ENCODE results near the gene RALGPS2. TPM values are rescaled to one million over a fixed set of nuclear protein-coding genes. Genes with fewer than 3 reads are reported as not detected.

RALGPS2 gene
- polyA plus RNA-seq, 3 donors: 2.0 to 4.2 (median 2.3) TPM

DNA sequence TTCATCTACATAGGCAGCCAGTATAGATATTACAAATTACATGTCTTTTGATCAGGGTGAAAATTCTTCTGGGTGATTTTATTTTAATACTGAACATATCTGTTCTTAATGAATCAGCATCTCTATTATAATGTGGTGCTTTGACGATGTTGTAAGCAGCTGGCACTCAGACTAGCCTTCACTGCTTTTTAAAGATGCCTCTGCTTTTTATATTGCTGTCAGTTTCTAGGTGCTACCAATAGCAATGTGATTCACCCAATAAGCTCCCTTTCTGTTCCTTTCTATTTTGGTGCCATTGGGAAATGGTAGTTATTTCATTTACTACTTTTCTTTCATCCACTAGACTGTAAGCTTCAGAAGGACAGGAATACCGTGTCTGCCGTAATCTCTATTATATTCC is 156.9 kb downstream of the RALGPS2 start:
- Mint-ChIP-seq H3K27me3 (ENCODE audit: low read depth in 3 of 3) (no peaks in the 10 kb centered on the region), H3K27ac (no peak overlapping the region), H3K4me3 (no peak overlapping the region), H3K9me3 (no peaks in the 10 kb centered on the region), H3K4me1 (no peaks in the 10 kb centered on the region), H3K36me3 (peaks cover 13 to 25% of the 10 kb centered on the region in 2 donors)
- Histone ChIP-seq H3K4me2 (replicated peaks; ENCODE audit: extremely low read depth, low read length, poor library complexity, severe bottlenecking) (no peak overlapping the region), H2AFZ (ENCODE audit: insufficient read depth, low read depth, low read length, poor library complexity, severe bottlenecking) (no peak overlapping the region), H3K36me3 (replicated peaks in 1 of 2; ENCODE audit: control insufficient read depth in 1 of 2, insufficient read depth in 2 of 2, low read length in 2 of 2) (peaks cover 0 to 6% of the 10 kb centered on the region in 2 donors), H3K27ac (ENCODE audit: low read depth in 1 of 2, low read length in 2 of 2) (no peak overlapping the region), H3K79me2 (ENCODE audit: insufficient read depth, low read length) (no peaks in the 10 kb centered on the region), H3K4me1 (ENCODE audit: control insufficient read depth in 1 of 2, insufficient read depth in 2 of 2, low read length in 2 of 2) (no peaks in the 10 kb centered on the region), H3K4me3 (replicated peaks in 1 of 3; ENCODE audit: low read depth in 2 of 3, low read length in 3 of 3) (no peak overlapping the region), H4K20me1 (ENCODE audit: insufficient read depth, low read length) (no peaks in the 10 kb centered on the region), H3K9ac (ENCODE audit: insufficient read depth, low read length, poor library complexity, severe bottlenecking) (no peak overlapping the region), H3K9me3 (replicated peaks in 1 of 2; ENCODE audit: control insufficient read depth in 1 of 2, insufficient read depth in 1 of 2, low read length in 2 of 2) (no peaks in the 10 kb centered on the region), H3K27me3 (ENCODE audit: control insufficient read depth in 2 of 2, insufficient read depth in 2 of 2, low read length in 2 of 2) (no peaks in the 10 kb centered on the region)
- no peak for DNase-seq
- TF ChIP-seq, protein P1, sequence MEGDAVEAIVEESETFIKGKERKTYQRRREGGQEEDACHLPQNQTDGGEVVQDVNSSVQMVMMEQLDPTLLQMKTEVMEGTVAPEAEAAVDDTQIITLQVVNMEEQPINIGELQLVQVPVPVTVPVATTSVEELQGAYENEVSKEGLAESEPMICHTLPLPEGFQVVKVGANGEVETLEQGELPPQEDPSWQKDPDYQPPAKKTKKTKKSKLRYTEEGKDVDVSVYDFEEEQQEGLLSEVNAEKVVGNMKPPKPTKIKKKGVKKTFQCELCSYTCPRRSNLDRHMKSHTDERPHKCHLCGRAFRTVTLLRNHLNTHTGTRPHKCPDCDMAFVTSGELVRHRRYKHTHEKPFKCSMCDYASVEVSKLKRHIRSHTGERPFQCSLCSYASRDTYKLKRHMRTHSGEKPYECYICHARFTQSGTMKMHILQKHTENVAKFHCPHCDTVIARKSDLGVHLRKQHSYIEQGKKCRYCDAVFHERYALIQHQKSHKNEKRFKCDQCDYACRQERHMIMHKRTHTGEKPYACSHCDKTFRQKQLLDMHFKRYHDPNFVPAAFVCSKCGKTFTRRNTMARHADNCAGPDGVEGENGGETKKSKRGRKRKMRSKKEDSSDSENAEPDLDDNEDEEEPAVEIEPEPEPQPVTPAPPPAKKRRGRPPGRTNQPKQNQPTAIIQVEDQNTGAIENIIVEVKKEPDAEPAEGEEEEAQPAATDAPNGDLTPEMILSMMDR (IDR thresholded peaks at IDR 0.05): no peak
- intact Hi-C loops (cut with micrococcal nuclease): no loop called here
- WGBS (ENCODE audit: insufficient coverage): no CpG with 5 or more reads among the region's 3 CpGs

DNA sequence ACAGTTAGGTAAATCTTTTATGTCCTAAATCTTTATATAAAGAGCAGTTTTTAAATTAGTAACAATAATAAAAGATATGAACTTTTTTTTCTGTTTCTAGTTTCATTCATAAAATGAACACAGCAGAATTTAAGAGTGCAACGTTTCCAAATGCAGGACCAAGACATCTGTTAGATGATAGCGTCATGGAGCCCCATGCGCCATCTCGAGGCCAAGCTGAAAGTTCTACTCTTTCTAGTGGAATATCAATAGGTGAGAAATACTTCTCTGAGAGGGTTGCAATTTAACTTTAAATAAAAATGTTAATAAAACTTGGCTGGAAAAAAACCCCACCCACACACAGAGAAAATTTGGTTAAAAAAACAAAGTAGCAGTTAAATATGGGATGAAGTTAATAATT is 160.8 kb downstream of the RALGPS2 start:
- Histone ChIP-seq H3K36me3 (replicated peaks in 1 of 2; ENCODE audit: control insufficient read depth in 1 of 2, insufficient read depth in 2 of 2, low read length in 2 of 2) (peaks cover 0 to 6% of the 10 kb centered on the region in 2 donors), H2AFZ (ENCODE audit: insufficient read depth, low read depth, low read length, poor library complexity, severe bottlenecking) (no peak overlapping the region), H3K4me2 (replicated peaks; ENCODE audit: extremely low read depth, low read length, poor library complexity, severe bottlenecking) (no peak overlapping the region), H3K79me2 (ENCODE audit: insufficient read depth, low read length) (no peaks in the 10 kb centered on the region), H4K20me1 (ENCODE audit: insufficient read depth, low read length) (no peaks in the 10 kb centered on the region), H3K9ac (ENCODE audit: insufficient read depth, low read length, poor library complexity, severe bottlenecking) (no peak overlapping the region), H3K27me3 (ENCODE audit: control insufficient read depth in 2 of 2, insufficient read depth in 2 of 2, low read length in 2 of 2) (no peaks in the 10 kb centered on the region), H3K27ac (ENCODE audit: low read depth in 1 of 2, low read length in 2 of 2) (no peak overlapping the region), H3K9me3 (replicated peaks in 1 of 2; ENCODE audit: control insufficient read depth in 1 of 2, insufficient read depth in 1 of 2, low read length in 2 of 2) (no peaks in the 10 kb centered on the region), H3K4me1 (ENCODE audit: control insufficient read depth in 1 of 2, insufficient read depth in 2 of 2, low read length in 2 of 2) (no peaks in the 10 kb centered on the region), H3K4me3 (replicated peaks in 1 of 3; ENCODE audit: low read depth in 2 of 3, low read length in 3 of 3) (no peak overlapping the region)
- no peaks in the 10 kb centered on the region for H3K9me3 Mint-ChIP-seq
- TF ChIP-seq, protein P1 (IDR thresholded peaks at IDR 0.05): no peak
- no peak for DNase-seq
- no CpG with 5 or more reads among the region's 4 CpGs for WGBS (ENCODE audit: insufficient coverage)
- H3K36me3 Mint-ChIP-seq: peaks cover 20 to 28% of the 10 kb centered on the region in 2 donors
- no peaks in the 10 kb centered on the region for H3K27me3 Mint-ChIP-seq (ENCODE audit: low read depth in 3 of 3)
- intact Hi-C loops (cut with micrococcal nuclease): no loop called here
- H3K4me1 Mint-ChIP-seq: no peaks in the 10 kb centered on the region
- no peak overlapping the region for H3K4me3 Mint-ChIP-seq
- H3K27ac Mint-ChIP-seq: no peak overlapping the region
